ENCODE data around the gene CASTOR2.
"Not testable (repeated sequence)": the region's sequence is repeated elsewhere in the genome, so short reads cannot be mapped to it uniquely, and the experiment has no call there.

The CASTOR2 gene

DNA sequence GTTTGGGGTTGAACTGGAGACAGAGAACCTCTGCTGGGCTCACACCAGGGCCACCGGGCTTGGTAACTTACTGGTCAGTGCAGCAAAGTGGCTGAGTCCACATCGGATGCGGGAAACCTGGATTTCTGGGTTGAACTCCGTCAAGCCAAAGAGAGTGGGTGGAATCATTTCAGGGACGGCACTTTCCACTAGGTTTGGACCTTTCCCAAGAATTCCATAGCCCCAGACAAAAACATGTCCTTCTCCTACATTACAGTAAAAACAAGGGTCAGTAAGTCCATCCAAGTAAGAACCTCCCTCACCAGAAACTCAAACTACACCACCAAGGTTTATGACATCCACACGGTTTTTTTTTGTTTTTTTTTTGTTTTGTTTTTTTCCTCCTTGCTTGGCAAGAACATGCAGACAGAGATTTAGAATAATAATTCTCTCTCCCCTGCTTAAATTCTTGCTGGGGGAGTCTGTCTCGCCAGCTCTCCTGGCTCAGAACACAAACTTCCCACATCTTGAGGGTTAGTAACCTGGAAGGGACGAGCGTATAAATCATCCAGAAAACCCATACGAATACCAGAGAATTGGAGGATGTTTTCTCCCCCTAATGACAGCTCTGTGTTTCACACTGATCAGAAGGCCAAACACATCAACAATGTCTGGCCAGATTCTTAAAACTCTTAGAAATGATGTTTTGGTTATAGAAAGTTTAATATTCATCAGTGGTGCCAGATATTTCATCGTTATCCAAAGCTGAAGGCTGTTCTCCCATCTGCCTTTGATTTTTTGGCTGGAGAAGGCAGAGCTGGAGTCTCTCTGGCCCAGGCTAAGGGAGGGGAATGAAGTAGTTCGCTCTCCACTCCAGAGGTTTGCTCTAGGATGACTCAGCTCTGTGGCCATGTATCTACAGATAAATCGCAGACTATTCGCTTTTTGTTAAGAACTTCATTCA lies 91.6 kb downstream of the CASTOR2 start:
- no peak for DNase-seq

- DNase-seq = no peak
Observed at GRCh38 chr7:75058406-75058805, 93.9 kb downstream of the CASTOR2 start.

DNA sequence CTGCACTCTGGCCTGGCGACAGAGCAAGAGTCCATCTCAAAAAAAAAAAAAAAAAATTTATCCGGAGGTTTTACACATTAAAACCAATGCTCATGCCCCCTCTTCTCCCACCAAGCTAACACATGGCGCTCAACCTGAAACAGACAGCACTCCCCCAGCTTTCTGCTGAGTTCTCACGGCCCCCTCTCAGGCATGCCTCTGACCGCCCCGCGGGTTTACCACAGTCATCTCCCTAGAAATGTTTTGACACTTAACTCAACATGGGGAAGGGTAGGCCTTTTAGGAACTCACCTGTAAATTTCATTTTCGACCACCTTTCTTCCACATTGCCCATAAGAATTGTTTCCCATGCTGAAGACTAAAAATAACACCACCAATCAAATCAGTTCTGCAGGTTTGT lies 99.8 kb downstream of the CASTOR2 start:
- DNase-seq = no peak

DNA sequence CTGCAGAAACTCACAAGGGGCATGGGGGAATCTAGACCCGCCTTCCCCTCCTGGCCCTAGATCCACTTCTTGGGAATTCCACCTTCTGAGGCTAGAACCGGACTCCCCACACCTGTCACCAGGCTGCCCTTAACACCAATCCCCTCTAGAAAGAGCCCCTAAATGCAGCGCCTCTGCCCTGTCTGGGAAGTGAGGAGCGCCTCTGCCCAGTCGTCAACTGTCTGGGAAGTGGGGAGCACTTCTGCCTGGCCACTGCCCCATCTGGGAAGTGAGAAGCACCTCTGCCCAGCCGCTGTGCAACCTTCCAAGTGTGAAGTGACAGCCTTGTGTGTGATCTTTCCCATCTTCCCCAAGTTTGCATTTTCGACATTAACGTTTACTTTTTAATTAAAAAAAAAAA lies 100.3 kb downstream of the CASTOR2 start:
- no peak for DNase-seq

- DNase-seq = no peak
Observed at GRCh38 chr7:75066521-75066920, 102.0 kb downstream of the CASTOR2 start.

DNA sequence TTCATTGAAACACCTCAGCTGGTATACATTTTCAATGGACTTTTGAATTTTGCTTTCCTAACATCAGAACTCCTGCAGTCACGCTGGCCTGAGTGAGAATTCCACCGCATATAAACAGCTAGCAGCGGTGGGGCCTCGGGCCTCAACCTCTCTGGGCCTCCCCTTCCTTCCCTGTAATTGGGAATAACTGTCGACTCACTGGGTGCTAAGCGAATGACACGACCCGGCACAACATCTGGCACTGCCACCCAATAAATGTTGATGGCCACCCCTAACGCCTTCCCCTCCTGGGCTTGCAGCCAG lies 108.4 kb downstream of the CASTOR2 start:
- DNase-seq = no peak

GRCh38 chr7:75074262-75074641 lies 109.7 kb downstream of the CASTOR2 start:
- not testable (repeated sequence) for DNase-seq
